T-helper 1 cell treated with Interleukin-12 subunit alpha and Interleukin-12 subunit beta and Interleukin-4 antibody, amounts not matched to agents 30 ng/mL and 1 ng/mL, for 36 hours (primary cell): Measurements from ENCODE around the gene TDG. TPM values are rescaled to one million over a fixed set of nuclear protein-coding genes. Genes with fewer than 3 reads are reported as not detected.

ENCODE experiments used
- intact Hi-C: fragments of 100-400 bp; cut with micrococcal nuclease; formaldehyde crosslinking; loops from one replicate; pipeline ENCODE4 v1.15.1; 2024
- total RNA-seq: library from RNA; stranded (reverse); gene quantifications from 2 replicates; pipeline ENCODE4 v1.2.3, GENCODE V29; 2022

TDG gene
- total RNA-seq, result 52.5 and 55.4 TPM in 2 replicates

DNA sequence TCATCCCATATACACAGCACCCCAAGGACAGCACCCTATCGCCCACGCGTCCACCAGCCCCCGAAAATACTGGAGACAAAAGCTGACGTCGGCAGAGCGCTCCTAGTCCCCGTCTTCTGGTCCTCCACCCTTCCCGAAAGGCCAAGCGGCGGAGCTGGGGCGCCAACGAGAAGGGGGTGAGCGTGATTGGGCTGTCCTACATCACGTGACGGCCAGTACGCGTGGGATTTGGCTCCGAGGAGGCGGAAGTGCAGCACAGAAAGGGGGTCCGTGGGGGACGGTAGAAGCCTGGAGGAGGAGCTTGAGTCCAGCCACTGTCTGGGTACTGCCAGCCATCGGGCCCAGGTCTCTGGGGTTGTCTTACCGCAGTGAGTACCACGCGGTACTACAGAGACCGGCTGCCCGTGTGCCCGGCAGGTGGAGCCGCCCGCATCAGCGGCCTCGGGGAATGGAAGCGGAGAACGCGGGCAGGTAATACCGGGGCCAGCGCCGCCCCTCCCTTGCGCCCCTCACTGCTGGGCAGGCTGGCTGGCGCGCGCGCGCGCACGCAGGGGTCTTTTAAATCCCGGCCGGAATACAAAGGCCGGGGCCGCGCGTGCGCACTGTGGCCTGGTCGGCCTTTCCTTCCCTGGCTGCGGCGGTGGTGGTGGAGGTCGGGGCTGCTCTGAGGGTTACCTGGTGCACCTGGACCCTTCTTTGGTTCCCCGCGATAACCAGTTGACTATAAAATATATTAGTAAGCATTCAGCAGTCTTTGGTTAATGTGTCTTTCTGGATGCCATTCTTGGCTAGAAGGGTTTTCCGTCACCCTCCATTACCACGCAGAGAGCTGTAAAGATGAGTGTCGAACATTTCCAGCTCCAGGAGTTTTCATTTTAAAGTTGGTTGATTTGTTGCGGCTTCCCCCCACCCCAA, at the start of gene TDG:
Gene TDG (plus strand): TSS at position 283 of the 915 bp plus-strand sequence. CDS start 166 bp downstream, at position 449.
- intact Hi-C loops, result loop anchor here (1.0 to 2.0 kb wide), 11 partner anchors 9 to 1904 kb away; partner anchors contain the start of genes HSP90B1, NFYB and NT5DC3

DNA sequence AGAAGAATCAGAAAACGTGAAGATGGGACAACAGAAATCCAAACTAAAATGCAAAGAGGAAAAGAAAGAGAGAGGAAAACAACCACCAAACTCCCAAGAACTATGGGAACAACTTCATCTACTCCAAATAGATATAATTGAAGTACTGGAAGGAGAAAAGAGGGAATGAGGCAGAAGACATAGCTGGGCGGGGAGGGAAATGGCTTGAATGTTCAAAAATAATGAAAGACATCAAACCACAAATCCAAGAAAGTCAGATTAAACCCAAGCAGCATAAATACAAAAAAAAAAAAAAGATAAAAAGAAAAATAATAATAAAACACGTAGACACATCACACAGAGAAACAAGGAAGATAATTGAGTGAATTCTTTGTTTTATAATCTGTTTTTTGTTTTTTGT, 47.8 kb upstream of the TDG start:
- intact Hi-C loops, result no loop called here

DNA sequence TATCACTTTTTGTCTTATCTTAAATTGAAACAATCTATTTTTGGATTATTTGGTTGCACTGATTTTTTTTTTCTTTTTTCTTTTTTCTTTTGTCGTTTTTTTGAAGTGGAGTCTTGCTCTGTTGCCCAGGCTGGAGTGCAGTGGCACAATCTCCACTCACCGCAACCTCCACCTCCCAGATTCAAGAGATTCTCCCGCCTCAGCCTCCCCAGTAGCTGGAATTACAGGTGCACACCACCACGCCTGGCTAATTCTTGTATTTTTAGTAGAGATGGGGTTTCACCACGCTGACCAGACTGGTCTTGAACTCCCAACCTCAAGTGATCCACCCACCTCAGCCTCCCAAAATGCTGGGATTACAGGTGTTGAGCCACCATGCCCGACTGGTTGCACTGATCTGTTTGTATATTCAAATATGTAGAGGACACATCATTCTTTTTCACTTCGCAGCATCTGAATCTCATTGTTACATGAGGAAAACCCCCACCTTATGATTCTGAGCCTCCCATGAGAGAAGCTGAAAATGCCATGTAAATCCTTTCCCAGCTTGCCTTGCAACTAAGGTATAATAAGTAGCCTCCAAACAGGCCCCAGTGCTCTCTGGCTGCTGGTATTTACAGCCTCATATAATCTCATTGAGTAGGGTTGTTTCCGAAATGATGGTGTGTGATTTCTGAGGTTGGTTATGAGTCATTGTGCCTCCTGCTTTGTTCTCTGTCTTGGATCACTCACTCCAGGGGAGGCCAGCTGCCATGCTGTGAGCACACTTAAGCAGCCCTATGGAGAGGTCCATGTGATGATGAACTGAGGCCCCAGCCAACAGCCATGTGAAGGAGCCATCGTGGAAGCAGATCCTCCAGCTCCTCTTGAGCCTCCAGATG, 40.7 kb upstream of the TDG start:
- intact Hi-C loops, result loop anchor here (1.0 to 10.0 kb wide), 5 partner anchors 19 to 1503 kb away; no protein-coding TSS in a partner anchor

DNA sequence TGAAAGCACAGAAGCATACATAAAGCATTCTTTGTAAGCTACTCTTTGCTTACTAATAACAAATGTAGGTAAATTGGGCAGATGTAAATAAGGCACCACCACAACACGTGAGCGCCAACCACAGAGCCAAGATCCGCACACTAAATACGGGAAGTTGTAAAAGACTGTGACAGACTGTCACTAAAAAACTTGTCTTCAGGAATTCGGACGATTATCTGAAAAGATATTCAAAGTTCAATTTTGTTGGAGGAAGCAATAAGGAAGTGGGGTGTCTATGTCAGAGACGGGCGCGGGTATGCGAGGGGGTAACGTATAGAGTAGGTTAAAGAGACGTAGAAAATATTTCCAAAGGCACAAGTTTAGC, 37.0 kb upstream of the TDG start:
- intact Hi-C loops, result loop anchor here (1.0 to 10.0 kb wide), 7 partner anchors 29 to 1506 kb away; partner anchors contain the start of genes APPL2 and HCFC2

DNA sequence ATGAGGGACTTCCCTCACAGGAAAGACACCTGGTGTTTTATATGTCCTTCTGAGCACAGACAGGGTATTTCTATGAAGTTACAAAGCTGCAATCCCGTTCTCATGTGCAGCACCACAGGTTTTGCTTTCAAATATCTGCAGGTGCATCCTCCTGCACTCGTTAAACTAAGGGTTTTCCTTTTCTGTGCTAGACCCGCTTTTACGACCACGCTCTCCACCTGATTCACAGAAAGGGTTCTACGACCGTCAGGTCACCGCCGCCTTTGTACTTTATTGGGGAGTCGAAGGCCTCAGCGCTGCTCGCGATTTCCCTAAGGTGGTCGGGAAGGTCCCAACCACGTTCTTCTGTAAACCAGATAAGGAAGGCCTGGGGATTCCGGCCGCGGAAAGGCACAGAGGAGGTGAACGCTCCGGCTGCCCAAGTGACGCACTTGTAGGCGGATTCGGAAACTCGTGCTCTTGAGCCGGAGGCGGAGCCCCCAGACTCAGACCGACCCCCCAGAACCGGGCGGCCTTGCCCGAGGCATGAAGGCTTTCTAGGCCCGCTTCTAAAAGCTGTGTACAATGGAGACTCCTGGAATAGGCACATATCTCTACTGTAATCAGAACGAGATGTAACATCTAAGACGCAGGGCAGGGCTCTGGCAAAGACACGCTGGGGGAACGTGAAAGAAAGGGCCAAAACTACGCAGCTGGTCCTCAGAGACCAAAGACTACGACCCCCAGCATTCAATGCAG, 36.5 kb upstream of the TDG start:
- intact Hi-C loops, result loop anchor here (1.0 to 10.0 kb wide), 7 partner anchors 28 to 1507 kb away; partner anchors contain the start of genes APPL2 and HCFC2

DNA sequence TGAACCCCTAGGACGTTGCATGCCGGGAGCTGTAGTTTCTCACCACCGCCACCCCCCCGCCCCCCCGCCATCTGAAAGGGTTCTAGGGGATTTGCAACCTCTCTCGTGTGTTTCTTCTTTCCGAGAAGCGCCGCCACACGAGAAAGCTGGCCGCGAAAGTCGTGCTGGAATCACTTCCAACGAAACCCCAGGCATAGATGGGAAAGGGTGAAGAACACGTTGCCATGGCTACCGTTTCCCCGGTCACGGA, 36.0 kb upstream of the TDG start:
- intact Hi-C loops, result loop anchor here (1.0 to 10.0 kb wide), 15 partner anchors 28 to 1868 kb away; partner anchors contain the start of genes APPL2, C12orf75, HCFC2 and NFYB

DNA sequence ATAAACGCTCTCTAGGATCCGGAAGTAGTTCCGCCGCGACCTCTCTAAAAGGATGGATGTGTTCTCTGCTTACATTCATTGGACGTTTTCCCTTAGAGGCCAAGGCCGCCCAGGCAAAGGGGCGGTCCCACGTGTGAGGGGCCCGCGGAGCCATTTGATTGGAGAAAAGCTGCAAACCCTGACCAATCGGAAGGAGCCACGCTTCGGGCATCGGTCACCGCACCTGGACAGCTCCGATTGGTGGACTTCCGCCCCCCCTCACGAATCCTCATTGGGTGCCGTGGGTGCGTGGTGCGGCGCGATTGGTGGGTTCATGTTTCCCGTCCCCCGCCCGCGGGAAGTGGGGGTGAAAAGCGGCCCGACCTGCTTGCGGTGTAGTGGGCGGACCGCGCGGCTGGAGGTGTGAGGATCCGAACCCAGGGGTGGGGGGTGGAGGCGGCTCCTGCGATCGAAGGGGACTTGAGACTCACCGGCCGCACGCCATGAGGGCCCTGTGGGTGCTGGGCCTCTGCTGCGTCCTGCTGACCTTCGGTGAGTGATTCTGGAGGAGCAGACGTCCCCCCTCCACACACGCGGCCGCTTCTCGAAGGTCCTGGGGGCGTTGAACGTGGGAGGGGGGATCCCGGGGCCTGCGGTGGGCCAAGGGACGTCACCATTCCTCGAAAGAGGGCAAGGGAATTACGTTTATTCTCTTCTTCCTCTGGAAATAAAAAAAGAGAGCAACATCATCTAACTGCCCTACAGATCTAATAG, 35.5 kb upstream of the TDG start, which contains the start of gene HSP90B1:
Gene HSP90B1 (plus strand): TSS at position 377 of the 753 bp plus-strand sequence. CDS start 106 bp downstream, at position 483.
- intact Hi-C loops, result loop anchor here (1.0 kb wide), 8 partner anchors 35 to 1869 kb away; partner anchors contain the start of genes C12orf75, NFYB, NT5DC3 and TDG

DNA sequence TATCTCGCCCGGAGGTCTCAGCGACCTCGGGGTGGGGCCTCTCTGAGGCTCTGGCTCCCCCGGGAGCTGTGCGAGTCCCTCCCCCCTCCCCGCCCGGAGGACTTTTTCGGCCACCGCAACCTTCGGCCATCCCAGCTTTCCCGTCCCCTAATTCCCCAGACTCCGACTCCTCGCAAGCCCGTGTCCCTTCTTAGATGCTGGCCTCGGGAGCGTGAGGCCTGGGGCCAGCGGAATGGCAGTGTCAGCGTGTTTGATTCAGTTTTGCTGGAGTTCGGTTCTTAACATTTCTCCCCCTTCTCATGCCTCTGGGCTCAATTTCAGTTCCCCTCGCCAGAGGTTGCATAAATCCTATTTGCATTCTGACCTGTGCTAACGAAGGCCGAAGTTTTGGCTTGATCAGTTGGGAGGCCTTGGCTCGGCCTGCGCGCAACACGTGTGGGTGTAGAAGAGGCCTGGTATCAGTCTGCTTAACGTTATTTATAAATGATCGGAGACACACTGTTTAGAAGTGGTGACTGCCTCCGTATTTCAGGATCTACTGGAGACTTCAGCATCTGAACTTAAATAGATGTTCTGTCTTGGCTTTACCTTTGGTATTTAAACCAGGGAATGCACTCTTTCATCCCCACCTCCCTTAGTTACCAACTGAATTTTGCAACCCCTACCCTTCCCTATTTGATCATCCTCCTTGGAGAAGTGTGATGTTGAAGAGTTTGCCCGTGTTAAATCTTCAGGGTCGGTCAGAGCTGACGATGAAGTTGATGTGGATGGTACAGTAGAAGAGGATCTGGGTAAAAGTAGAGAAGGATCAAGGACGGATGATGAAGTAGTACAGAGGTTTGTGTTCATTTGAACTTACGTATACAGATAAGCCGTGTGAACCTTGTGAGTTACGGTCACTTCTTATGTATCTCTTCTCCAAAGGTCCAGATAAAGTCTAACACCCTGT, 34.6 kb upstream of the TDG start:
- intact Hi-C loops, result loop anchor here (1.0 kb wide), 10 partner anchors 34 to 1870 kb away; partner anchors contain the start of genes C12orf75, EID3, NFYB and NT5DC3

DNA sequence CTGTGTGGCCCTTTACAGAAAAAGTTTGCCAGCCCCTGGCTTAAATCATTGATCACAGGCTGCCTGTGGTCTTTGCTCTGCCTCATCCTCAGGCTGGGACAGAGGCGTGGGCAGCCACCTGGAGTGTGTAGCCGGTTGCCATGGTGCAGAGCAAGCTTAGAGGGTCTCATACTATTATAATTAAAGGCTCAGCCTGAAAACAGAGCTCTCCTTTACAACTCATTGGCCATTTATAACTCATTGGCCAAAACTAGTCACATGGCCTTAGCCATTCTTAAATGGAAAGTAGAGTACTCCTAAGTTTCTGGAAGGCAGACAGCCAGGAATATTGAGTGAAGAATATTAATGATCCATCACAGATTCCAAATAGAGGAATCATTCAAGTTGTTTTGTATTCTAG, 32.4 kb upstream of the TDG start:
- intact Hi-C loops, result no loop called here

DNA sequence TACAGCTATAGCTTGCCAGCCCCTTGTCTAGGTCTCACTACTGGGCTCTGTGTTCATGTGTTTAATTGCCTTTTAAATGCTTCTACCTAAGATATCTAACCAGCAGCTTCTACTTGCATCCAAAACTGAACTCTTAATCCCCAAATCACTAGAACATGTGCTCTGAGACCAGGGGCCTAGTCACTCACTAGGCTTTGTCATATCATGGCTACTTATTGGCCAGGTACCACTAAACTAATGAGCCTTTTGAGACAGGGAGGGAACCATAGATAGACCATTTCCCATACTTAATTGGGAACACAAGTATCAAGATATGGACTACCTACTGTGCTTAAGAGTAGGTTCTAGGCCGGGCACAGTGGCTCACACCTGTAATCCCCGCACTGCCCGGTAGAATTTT, 29.0 kb upstream of the TDG start:
- intact Hi-C loops, result no loop called here

DNA sequence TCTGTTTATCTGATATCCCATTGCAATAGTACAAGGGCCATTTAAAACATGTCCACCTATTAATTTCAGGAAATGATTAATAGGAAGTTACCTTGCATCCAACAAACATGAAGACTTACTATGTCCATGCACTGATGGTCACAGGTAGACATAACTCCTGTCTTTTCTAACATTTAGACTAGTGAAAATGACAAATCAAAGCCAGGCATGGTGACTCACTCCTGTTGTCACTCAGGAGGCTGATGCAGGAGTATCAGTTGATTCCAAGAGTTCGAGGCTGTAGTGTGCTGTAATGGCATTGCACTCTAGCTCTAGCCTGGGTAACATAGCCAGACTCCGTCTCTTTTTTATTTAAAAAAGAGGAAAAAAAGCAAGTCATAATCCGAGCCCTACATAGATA, 20.7 kb upstream of the TDG start:
- intact Hi-C loops, result no loop called here

DNA sequence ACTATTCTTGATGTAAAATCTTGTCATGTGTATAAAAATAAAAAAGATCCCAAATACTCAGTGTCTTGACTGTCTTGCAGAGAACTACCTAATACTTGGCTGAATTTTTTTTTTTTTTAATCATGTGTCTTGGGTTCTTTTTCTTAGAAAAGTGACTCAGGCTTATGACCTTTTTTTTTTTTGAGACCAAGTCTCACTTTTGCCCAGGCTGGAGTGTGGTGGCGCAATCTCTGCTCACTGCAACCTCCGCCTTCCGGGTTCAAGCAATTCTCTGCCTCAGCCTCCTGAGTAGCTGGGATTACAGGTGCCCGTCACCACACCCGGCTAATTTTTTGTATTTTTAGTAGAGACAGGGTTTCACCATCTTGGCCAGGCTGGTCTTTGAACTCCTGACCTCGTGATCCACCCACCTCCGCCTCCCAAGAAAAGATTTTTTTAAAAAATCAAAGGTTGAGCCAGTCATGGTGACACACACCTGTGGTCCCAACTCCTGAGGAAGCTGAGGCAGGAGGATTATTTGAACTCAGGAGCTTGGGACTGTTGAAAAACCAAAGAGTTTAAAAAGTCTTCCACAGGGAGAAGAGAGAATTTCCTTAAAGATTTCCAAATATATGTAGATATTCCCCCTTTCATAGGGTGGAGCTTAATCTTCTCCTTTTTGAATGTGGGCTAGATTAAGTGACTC, 17.7 kb upstream of the TDG start:
- intact Hi-C loops, result loop anchor here (1.0 kb wide), 1 partner anchor 9 kb away; a partner anchor contains a TSS

DNA sequence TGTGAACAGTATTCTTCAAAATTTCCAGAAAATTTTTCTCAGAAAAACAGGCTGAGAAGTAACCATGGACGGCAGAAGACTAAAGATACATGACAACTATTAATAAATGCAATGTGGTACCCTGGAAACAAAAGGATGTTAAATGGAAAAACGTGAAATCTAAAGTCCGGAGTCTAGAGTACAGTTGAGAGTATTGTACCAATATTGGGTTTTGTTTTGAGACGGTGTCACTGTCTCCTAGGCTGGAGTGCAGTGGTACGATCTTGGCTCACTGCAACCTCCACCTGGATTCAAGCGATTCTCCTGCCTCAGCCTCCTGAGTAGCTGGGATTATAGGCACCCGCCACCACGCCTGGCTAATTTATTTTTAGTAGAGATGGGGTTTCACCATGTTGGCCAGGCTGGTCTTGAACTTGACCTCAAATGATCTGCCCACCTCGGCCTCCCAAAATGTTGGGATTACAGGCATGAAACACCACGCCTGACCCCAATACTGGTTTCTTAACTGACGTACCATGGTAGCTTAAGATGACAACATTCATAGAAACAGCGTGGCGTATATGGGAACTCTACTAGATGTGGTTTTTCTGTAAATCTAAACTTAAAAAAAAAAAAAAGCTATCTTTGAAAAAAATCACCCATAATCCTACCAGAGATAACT, 16.8 kb upstream of the TDG start:
- intact Hi-C loops, result loop anchor here (1.0 kb wide), 1 partner anchor 8 kb away; a partner anchor contains a TSS

DNA sequence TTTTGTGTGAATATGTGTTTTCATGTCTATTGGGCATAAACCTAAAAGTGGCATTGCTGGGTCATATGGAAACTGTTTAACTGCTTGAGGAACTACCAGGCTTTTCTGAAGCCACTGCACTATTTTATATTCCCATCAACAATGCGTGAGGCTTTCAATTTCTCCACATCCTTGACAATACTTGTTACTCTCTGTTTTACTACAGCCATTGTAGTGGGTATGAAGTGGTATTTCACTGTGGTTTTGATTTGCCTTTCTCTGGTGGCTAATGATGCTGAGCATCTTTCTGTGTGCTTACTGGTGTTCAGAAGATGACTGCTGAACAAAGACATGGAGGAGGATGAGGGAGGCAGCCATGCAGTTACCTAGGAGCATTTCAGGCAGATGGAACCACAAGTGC, 13.2 kb upstream of the TDG start:
- intact Hi-C loops, result no loop called here

DNA sequence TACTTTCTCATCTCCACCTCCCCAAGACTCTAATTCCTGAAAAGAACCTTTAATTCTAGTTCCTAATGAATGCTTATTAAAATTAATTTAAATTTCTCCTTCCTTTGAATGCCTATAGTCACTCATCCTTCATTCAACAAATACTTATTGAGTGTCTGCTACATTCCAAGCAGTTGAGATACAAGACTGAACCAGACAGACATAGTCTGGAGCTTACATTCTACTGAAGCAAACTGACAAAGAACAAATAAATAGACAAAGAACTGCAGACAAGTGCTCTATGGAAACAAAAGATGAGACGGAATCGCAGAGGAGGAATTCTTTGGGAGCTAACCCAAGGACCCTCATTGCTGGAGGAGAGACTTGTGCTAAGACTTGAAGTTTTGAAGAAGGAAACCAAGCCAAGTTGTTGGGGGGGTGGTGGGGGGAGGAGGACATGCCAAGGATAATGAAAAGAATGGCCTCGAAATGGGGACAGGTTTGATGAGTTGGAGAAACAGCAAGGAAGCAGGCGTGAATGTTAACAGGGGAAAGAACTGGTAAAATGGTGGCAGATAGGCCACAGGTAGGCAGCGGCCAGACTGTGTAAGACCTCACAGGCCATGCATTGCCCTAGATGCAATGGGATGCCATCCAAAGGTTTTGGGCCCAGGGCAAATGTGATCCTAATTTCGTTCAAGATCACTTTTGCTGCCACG, 9.7 kb upstream of the TDG start:
- intact Hi-C loops, result loop anchor here (2.0 kb wide), 4 partner anchors 109 to 1375 kb away; partner anchors contain the start of genes C12orf75 and HCFC2

DNA sequence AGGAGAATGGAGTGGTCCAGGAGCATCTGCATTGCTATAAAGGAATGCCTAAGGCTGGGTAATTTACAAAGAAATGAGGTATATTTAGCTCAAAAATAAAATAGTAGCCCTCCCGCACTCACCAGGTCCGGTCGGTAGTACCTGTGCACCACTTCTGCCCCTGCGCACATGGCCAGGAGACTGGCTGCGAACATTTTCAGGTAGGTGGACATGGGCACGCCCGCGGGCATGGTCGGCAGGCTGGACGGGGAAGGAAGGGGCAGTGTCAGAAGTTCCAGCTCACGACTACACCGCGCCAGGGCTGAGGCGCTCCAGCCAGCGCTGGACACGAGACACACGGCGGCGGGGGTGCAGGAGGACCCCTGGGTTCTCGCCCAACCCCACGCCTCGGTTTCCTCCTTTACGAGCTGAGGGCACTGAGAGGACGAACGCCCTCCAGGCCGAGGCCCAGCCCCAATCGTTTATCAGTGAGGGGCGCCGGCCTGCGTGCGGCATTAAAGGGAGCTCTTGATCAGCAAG, 9.1 kb upstream of the TDG start:
- intact Hi-C loops, result loop anchor here (1.0 to 2.0 kb wide), 11 partner anchors 8 to 1374 kb away; partner anchors contain the start of genes APPL2, C12orf75, HCFC2 and NT5DC3
